ENCODE data around the gene NCBP3.

Gene NCBP3

GRCh38 chr17:3845621-3846436 lies at the start of gene NCBP3 (continued):
- TF ChIP-seq SALL2 (tag by site-specific recombination; IDR thresholded peaks at IDR 0.05; ENCODE audit: borderline replicate concordance) (peak; percentile 81; the same call in 1 of the 2 replicates), ZNF48 (tag by site-specific recombination; IDR thresholded peaks at IDR 0.05) (no peak), ZNF335 (tag by site-specific recombination; conservative IDR thresholded peaks at IDR 0.05) (peak; percentile 92), PRDM10 (tag by site-specific recombination; IDR thresholded peaks at IDR 0.05) (no peak; the same call in none of the 2 replicates), PRDM2 (tag by site-specific recombination; IDR thresholded peaks at IDR 0.05; ENCODE audit: borderline replicate concordance) (no peak), ZNF645 (tag by site-specific recombination; IDR thresholded peaks at IDR 0.05) (no peak), ZNF488 (tag by site-specific recombination; IDR thresholded peaks at IDR 0.05) (no peak), TCF7L2 (IDR thresholded peaks at IDR 0.05; ENCODE audit: borderline replicate concordance, low read depth, low read length) (no peak), ZNF510 (tag by site-specific recombination; IDR thresholded peaks at IDR 0.05; ENCODE audit: insufficient replicate concordance) (no peak), ZNF473 (tag by site-specific recombination; IDR thresholded peaks at IDR 0.05) (no peak), ZNF155 (tag by site-specific recombination; IDR thresholded peaks at IDR 0.05) (no peak), OSR2 (tag by site-specific recombination; IDR thresholded peaks at IDR 0.05) (peak; percentile 42), ZNF701 (tag by site-specific recombination; IDR thresholded peaks at IDR 0.05) (no peak), ZNF140 (tag by site-specific recombination; IDR thresholded peaks at IDR 0.05) (no peak), SP3 (tag by site-specific recombination; IDR thresholded peaks at IDR 0.05) (peak; percentile 93), ZNF121 (tag by site-specific recombination; IDR thresholded peaks at IDR 0.05) (no peak), ZNF2 (tag by site-specific recombination; IDR thresholded peaks at IDR 0.05) (peak; percentile 35; the same call in 1 of the 2 replicates), ZNF670 (tag by site-specific recombination; IDR thresholded peaks at IDR 0.05; ENCODE audit: low read depth) (no peak), IKZF3 (tag by site-specific recombination; IDR thresholded peaks at IDR 0.05) (peak; percentile 63), ZNF324 (tag by site-specific recombination; IDR thresholded peaks at IDR 0.05) (peak; percentile 93), ZNF785 (tag by site-specific recombination; IDR thresholded peaks at IDR 0.05) (peak; percentile 76), ELK4 (IDR thresholded peaks at IDR 0.05; ENCODE audit: borderline replicate concordance, low read depth, low read length) (no peak), INSM2 (tag by site-specific recombination; IDR thresholded peaks at IDR 0.05) (peak; percentile 74), ZNF610 (tag by site-specific recombination; IDR thresholded peaks at IDR 0.05; ENCODE audit: borderline replicate concordance) (no peak)

All from HEK293 (cell line).